Activated T-helper 1 cell treated with anti-CD3 and anti-CD28 coated beads, Interleukin-2, amount 50 U/mL, for 16 hours (primary cell): Measurements from ENCODE around the gene CCDC124.
"Not testable (repeated sequence)": the region's sequence is repeated elsewhere in the genome, so short reads cannot be mapped to it uniquely, and the experiment has no call there.

Source experiments
- DNase-seq, 2 donors: peaks; one replicate each; pipeline ENCODE4 v3.0.0-alpha.2; 2020; ENCODE audit warnings: low read depth in 1 of 2, low spot score in 1 of 2

Gene CCDC124, protein sequence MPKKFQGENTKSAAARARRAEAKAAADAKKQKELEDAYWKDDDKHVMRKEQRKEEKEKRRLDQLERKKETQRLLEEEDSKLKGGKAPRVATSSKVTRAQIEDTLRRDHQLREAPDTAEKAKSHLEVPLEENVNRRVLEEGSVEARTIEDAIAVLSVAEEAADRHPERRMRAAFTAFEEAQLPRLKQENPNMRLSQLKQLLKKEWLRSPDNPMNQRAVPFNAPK

DNA sequence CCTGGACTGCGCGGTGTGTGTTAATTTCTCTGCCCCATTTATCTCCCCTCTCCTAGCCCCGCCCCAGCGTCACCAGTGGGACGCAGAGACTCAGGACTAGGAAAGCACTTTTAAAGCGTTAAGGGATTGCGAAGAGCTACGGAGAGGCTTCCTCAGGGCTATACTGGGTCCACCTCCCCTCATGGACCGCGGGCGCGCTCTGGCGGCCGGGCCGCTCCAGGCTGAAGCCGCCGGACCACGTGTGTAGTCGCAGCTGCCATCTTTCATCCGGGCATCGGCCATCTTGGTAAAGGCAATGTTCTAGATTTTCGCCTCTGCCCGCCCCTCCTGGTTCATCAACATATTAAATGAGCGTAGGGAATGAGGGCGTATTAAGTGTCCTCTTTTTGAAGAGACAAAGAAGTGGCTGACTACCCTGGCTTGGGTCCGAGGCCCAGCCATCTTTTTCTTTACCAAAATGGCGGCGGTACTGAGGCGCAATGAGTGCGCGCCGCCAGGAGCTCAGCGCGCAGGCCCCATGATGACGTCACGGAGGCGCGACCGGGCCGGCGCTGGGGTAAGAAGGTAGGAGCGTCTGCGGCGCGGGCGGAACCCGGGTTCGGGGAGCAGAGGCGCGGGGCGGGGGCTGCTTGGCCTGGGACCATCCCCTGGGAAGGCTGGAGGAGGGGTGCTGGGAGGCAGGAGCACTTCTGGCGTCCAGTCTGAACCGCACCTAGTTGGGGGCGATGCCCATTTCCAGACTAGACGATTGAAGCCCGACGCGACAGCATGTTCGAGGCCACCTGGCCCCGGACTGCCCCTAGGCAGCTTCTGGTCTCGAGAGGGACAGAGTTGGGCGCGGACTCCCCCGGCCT is at the start of gene CCDC124:
Gene CCDC124 (plus strand): TSS at position 531 of the 854 bp plus-strand sequence. CDS start 3,406 bp downstream, outside the sequence.
- DNase-seq = peak; percentile 81 to 89

DNA sequence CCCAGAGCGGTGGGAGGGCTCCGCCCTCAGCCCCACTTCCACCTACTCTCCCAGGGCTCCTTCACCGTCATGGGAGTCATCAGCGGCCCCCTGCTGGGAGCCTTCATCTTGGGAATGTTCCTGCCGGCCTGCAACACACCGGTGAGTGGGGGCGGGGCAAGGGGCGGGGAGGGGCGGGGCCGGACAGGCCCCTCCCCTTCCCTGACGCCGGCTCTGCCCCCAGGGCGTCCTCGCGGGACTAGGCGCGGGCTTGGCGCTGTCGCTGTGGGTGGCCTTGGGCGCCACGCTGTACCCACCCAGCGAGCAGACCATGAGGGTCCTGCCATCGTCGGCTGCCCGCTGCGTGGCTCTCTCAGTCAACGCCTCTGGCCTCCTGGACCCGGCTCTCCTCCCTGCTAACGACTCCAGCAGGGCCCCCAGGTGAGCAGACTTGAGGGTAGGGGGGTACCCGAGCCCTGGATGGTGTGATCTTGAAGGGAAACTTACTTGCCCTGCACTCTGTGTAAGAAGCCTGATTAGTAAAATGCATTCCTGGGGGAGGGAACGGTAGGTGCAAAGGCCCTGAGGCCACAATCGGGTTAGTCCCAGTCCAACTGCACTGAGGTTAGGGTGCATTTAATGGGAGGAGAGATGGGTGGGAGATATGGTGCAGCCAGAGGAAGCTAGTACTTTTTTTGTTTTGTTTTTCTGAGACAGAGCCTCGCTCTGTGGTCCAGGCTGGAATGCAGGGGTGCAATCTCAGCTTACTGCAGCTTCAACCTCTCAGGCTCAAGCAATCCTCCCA is 49.0 kb upstream of the CCDC124 start:
- no peak for DNase-seq

DNA sequence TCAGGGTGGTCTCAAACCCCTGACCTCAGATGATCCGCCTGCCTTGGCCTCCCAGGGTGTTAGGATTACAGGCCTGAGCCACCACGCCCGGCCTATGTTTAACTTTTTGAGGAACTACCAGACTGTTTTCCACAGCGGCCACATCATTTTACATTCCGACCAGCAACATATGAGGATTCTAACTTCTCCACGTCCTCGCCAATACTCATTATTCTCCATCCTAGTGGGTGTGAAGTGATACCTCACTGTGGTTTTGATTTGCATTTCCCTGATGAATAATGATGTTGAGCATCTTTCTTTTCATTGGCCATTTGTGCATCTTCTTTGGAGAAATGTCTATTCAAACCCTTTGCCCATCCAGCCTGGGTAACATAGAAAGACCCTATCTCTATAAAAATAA is 46.3 kb upstream of the CCDC124 start:
- DNase-seq = no peak

DNA sequence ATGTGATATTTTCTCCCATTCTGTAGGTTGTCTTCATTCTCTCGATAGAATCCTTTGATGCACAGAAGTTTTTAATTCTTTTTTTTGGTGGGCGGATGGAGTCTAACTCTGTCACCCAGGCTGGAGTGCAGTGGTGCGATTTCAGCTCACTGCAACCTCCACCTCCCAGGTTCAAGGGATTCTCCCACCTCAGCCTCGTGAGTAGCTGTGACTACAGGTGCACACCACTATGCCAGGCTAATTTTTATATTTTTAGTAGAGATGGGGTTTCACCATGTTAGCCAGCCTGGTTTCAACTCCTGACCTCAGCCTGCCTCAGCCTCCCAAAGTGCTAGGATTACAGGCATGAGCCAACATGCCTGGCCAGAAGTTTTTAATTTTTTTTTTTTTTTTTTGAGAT is 45.6 kb upstream of the CCDC124 start:
- DNase-seq = not testable (repeated sequence)

DNA sequence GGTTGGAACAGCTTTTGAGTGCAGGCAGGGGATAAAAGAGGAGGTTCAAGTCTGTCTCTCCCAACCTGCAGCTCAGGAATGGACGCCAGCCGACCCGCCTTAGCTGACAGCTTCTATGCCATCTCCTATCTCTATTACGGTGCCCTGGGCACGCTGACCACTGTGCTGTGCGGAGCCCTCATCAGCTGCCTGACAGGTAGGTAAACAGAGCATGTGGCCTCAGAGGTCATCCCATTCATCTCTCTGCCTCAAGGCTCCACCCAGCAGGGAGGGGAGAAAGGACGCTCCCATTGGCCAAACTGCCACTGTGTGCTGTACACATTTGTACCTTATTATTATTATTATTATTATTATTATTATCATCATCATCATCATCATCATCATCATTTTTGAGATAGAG is 44.6 kb upstream of the CCDC124 start:
- DNase-seq = no peak

DNA sequence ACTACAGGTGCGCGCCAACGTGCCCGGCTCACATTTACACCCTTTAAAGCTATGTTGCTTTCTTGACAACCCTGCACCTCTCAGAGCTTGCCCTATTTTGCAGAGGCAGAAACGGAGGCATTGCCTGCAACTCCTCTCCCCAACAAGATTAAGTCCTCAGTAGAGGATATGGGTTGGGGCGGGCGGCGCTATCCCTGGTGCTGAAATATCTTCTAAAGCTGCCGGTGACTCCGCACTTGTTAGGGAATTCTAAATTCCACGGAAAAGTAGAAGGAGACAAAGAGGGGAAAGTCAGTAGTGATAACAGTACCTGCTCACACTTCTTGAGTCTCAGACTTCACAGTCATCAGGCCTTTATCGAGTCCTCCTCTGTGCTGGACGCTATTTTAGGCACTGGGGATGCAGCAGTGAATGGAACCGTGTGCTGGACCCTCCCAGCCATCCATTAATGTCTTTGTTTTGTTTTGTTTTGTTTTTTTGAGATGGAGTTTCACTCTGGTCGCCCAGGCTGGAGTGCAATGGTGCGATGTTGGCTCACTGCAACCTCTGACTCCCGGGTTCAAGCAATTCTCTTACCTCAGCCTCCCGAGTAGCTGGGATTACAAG is 43.1 kb upstream of the CCDC124 start:
- no peak for DNase-seq

DNA sequence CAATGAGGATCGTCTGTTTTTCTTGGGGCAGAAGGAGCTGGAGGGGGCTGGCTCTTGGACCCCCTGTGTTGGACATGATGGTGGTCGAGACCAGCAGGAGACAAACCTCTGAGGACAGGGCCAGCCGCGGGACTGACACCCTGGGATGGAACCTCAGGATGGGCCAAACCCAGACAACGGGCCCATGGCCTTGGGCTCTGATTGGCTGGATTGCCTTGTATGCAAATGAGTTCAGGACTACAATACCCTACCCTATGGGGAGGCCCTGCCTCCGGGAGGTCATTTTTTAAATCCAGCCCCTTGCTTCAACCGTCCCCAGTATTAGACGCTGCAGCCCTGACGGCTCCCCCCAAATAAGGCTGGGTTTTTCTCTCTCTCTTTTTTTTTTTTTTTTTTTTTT is 39.0 kb upstream of the CCDC124 start:
- no peak for DNase-seq

DNA sequence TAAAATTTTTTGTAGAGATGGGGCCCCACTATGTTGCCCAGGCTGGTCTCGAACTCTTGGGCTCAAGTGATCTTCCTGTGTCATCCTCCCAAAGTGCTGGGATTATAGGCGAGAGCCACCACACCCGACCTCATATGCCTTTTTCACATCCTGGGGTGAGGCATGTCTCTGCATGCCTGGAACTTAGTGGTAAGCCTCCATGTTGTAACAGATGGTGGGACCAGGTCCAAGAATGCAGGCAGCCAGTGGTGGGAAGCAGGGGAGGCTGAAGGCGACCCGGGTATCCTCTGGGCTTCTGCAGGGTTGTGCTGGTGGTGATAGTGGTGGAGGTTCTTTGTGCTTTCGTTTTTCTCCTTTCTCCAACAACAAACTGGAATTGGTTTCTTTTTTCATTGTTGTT is 30.1 kb upstream of the CCDC124 start:
- no peak for DNase-seq

DNA sequence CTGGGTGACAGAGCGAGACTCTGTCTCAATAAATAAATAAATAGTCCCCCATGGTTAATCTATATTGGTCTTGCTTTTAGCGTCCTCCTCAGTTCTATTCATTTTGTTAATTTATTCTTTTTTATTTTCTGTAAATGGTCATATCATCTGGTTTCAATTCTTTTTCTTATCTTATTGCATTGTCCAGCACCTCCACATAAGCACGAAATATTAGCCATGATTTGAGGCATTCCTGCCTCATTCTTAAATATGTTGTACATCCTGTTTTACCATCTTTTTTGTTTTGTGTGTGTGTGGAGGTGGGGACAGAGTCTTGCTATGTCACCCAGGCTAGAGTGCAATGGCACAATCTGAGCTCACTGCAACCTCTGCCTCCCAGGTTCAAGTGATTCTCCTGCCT is 24.6 kb upstream of the CCDC124 start:
- DNase-seq = no peak

DNA sequence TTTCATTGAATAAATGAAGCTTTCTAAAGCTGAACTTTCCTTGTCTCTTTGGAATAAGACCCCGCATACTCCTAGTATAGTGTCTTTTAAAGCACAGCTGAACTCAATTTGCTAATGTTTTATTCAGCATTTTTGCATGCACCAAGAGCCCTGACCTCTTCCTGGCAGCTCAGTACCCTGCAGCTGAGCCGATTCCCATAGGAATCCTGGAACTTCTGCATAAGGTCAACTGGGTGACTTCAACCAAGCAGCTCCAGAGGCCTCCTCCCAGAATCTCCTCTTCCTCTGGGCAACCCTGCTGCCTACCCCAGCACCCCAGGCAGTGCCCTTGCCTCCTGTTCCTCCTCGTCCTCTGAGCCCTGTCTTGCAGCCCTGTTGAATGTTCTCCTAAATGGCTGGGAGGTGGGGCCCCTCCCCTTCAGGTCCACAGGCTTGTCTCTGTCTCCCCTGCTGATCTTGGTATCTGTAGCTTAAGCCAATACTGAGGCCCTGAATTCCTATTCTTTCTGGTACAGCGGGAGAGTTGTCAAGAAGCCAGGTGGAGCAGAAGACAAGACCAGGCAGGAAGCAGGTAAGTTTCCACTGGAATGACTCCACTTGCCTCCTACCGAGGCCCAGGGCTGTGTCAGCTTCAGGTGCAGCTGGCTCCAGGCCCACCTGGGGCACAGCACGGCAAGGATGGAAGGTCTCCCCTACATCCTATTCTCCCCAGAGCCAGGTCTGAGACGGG is 23.6 kb upstream of the CCDC124 start:
- no peak for DNase-seq

DNA sequence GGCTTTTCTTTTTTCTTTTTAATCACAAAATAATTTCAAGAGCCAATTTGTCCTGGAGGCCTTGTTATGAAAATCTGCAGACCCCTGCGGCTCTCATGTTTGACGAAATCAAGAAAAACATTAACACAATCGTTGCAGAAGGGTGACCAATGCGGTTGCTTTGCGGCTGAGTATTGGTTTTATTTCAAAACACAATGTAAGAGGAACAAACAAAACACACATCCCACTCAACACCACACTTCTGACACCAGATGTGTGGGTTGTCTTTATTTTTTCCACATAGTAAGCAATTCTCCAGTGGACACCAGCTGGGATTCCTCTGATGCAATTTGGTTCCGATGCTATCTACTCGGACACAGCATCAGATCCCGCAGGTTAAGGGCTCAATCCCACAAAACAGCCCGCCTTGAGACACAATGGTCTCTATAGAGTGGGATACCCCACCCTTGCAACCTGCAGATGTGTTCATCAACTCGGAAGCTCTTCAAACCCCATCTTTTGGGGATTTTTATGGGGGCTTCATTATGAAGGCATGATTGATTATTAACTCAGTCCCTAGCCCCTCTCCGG is 21.9 kb upstream of the CCDC124 start:
- no peak for DNase-seq

DNA sequence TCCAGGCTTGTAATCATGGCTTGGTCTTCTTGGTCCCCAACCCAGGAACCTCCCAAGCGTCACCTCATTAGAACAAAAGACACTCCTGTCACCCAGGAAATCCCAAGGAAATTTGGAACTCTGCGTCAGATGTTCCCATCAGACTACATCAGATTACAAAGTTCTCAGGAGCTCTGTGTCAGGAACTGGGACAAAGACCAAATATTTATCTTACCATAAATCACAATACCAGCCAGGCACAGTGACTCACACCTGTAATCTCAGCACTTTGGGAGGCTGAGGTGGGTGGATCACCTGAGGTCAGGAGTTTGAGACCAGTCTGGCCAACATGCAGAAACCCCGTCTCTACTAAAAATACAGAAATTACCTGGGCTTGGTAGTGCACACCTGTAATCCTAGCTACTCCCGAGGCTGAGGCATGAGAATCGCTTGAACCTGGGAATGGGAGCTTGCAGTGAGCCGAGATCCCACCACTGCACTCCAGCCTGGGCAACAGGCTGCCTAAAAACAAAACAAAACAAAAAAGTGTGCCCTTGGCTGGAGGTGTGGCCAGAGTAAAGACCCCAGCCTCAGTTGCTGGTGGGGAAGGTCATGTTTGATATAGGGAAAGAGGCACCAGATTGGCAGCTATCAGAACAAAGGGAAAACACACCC is 16.7 kb upstream of the CCDC124 start:
- no peak for DNase-seq

DNA sequence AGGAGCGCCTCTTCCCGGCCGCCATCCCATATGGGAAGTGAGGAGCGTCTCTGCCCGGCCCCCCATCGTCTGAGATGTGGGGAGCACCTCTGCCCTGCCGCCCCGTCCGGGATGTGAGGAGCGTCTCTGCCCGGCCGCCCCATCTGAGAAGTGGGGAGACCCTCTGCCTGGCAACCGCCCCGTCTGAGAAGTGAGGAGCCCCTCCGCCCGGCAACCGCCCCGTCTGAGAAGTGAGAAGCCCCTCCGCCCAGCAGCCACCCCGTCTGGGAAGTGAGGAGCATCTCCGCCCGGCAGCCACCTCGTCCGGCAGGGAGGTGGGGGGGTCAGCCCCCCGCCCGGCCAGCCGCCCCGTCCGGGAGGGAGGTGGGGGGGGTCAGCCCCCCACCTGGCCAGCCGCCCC is 14.7 kb upstream of the CCDC124 start:
- DNase-seq = not testable (repeated sequence)

DNA sequence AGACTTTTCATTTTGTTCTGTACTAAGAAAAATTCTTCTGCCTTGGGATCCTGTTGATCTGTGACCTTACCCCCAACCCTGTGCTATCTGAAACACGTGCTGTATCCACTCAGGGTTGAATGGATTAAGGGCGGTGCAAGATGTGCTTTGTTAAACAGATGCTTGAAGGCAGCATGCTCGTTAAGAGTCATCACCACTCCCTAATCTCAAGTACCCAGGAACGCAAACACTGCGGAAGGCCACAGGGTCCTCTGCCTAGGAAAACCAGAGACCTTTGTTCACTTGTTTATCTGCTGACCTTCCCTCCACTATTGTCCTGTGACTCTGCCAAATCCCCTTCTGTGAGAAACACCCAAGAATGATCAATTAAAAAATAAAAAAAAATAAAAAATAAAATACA is 13.7 kb upstream of the CCDC124 start:
- not testable (repeated sequence) for DNase-seq

DNA sequence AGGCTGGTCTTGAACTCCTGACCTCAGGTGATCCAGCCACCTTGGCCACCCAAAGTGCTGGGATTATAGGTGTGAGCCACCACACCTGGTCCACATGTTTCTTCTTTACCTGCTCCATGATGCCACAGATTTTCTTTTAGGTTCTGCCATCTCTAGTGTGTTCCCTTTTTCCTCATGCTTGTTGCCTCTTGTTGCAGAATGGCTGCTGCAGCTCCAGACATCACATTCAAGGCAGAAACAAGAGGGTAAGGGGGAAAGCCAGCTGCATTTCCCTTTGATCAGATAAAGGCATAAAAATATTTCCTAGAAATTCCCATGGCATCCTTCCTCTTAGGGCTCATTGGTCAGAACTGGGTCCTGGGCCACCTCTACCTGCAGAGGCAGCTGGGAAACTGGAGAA is 12.3 kb upstream of the CCDC124 start:
- no peak for DNase-seq

DNA sequence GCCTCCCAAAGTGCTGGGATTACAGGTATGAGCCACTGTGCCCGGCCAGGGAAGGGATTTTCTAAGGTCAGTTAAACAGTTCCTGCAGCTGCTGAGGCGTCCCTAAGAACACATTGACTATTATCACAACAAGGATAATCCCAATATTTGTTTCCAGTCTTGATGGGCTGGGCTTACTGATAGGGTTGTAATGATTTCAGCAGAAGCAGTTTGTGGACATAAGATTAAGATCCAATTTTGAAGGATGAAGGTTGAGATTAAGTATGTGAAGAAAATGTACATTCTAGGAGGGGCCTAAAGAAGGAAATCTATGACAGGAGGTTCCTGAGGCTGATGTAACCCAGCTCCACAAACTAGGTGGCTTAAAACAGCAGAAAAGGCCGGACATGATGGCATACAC is 10.7 kb upstream of the CCDC124 start:
- no peak for DNase-seq

DNA sequence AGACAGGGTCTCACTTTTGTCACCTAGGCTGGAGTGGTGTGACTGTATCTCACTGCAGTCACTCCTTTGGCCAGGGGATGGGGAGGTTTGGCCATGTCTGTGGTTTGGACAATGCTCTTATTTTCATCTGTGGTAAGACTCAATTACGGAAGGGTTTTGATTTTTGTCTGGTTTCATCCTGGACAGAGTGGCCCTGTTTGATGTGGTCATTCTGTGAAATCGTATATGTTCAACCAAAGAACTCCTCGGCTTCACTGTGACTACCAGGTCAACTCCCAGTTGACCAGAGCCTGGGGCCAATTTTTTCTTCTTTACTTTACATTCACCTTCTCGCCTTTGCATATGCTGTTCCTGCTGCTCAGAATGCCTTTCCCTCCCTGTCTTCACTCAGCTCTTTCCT is 6.8 kb upstream of the CCDC124 start:
- DNase-seq = no peak

DNA sequence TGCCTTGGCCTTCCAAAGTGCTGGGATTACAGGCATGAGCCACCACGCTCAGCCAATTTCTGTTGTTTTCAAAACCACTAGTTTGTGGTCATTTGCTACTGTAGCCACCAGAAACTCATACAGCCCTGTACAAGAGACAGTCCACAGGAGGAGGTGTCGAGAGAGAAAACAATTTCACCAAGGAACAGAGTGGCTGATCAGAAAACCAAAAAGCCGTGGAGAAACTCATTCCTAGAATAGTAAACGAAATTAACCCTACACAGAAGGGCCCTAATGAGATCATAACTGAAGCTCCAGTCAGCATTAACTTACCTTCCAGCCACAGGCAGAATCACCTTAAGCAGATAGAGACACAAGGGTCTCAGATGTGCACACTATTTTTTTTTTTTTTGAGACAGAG is 3.8 kb upstream of the CCDC124 start:
- no peak for DNase-seq

DNA sequence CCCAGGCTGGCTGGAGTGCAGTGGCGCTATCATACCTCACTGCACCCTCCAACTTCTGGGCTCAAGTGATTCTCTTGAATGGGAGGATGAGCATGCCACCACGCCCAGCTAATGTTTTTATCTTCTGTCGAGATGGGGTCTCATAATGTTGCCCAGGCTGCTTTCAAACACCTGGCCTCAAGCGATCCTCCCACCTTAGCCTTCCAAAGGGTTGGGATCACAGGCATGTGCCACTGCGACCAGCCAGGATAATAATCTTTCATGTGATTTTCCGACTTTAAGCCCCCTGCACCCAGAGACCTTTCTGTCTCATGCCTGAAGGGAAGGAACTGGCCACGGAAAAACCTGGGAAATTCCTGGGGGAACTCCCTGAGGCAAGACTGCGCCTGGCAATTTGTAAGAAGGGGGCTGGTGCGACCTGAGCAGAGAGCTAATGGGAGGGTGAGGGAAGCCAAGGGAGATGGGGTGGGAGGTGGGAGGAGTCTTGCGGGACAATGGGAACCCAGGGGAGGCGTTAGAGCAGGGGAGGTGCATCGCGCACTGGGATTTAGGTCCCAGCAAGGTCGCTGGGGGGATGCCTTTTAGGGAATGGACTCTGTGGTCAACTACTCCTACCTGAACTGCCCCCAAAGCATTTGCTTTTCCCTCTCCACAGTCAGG is 1.2 kb upstream of the CCDC124 start:
- no peak for DNase-seq
